Panc1 (cell line): ENCODE results near the gene SYCN. TPM values are rescaled to one million over a fixed set of nuclear protein-coding genes. Genes with fewer than 3 reads are reported as not detected.

Experiments used
- ATAC-seq: fragments of 200-7000 bp; cut with Tn5 transposase; 2 replicates; pipeline ENCODE4 v1.9.1; 2020; ENCODE audit warnings: mild to moderate bottlenecking, moderate library complexity
- BruUV-seq: library from RNA; stranded (reverse); fragments of 400-500 nt; replicated peaks from 2 replicates; lab custom pipeline; 2021; lab: Mats Ljungman, UMichigan
- CTCF ChIA-PET: fragments of 300-600 bp; sonication (Branson Sonifier 250); formaldehyde crosslinking; loops from one replicate; lab custom pipeline; 2022; ENCODE audit warnings: antibody characterized with exemption; lab: Charles Lee
- POLR2A ChIA-PET: fragments of 300-600 bp; sonication (Branson Sonifier 250); formaldehyde crosslinking; loops from one replicate; lab custom pipeline; 2022; ENCODE audit warnings: antibody characterized with exemption; lab: Charles Lee
- DNase-seq: peaks from one replicate; pipeline ENCODE4 v3.0.0-alpha.2; 2010; ENCODE audit warnings: low read depth, low spot score
- H3K27ac ChIP-seq: 2 replicates; pipeline ENCODE4 v1.5.1; 2011; ENCODE audit warnings: mild to moderate bottlenecking, low read length, inconsistent platforms
- H3K27me3 ChIP-seq: fragments of 200-500 bp; sonication (Bioruptor generic); 2 replicates; pipeline ENCODE4 v1.6.0; 2014; ENCODE audit warnings: low read length, inconsistent platforms; ENCODE audit not compliant: control insufficient read depth, insufficient read depth
- H3K36me3 ChIP-seq: fragments of 200-500 bp; sonication (Bioruptor generic); 2 replicates; pipeline ENCODE4 v1.5.1; 2014; ENCODE audit warnings: inconsistent platforms, mild to moderate bottlenecking, low read length, moderate library complexity; ENCODE audit not compliant: control insufficient read depth, insufficient read depth
- H3K4me1 ChIP-seq: 2 replicates; pipeline ENCODE4 v1.5.1; 2011; ENCODE audit warnings: inconsistent platforms, mild to moderate bottlenecking, low read length, moderate library complexity; ENCODE audit not compliant: control insufficient read depth, insufficient read depth
- H3K4me3 ChIP-seq, 2 experiments: 2 replicates each; pipeline ENCODE4 v1.5.1; 2011 to 2012; ENCODE audit warnings: low read depth in 2 of 2, low read length in 2 of 2, mild to moderate bottlenecking in 2 of 2, inconsistent platforms in 1 of 2, moderate library complexity in 1 of 2
- H3K9me3 ChIP-seq: fragments of 200-500 bp; sonication (Bioruptor generic); 2 replicates; pipeline ENCODE4 v1.5.1; 2014; ENCODE audit warnings: low read depth, mild to moderate bottlenecking, inconsistent platforms, low read length, moderate library complexity; ENCODE audit not compliant: control insufficient read depth, insufficient read depth
- POLR2AphosphoS5 ChIP-seq: IDR thresholded peaks from 2 replicates; pipeline ENCODE4 v1.6.1; 2012; ENCODE audit warnings: mild to moderate bottlenecking, low read depth, low read length, moderate library complexity
- SIN3A ChIP-seq: IDR thresholded peaks from 2 replicates; pipeline ENCODE4 v1.6.1; 2012; ENCODE audit warnings: low read depth, mild to moderate bottlenecking, low read length, moderate library complexity, borderline replicate concordance; ENCODE audit not compliant: insufficient read depth
- TCF7L2 ChIP-seq: IDR thresholded peaks from 2 replicates; pipeline ENCODE4 v1.6.1; 2011; ENCODE audit warnings: mild to moderate bottlenecking, low read depth, low read length, inconsistent platforms
- in situ Hi-C: cut with HindIII; loops from 2 replicates; pipeline ENCODE4 v1.10.0; 2016; ENCODE audit warnings: low sequenced_read_pairs, low pct_unique_long_range_greater_than_20kb
- intact Hi-C: fragments of 100-400 bp; cut with micrococcal nuclease; formaldehyde crosslinking; loops from one replicate; pipeline ENCODE4 v1.10.0; 2022; ENCODE audit not compliant: unreplicated experiment
- total RNA-seq: library from RNA; stranded (reverse); gene quantifications from one replicate; pipeline ENCODE4 v1.2.1, GENCODE V29; 2021; ENCODE audit not compliant: unreplicated experiment
- TF ChIP-seq, protein P1 (sequence below), 2 experiments: IDR thresholded peaks; 2 replicates each; pipeline ENCODE4 v1.6.1; 2011 to 2012; ENCODE audit warnings: low read depth in 2 of 2, control low read depth in 1 of 2, low read length in 1 of 2, mild to moderate bottlenecking in 1 of 2, moderate library complexity in 1 of 2; ENCODE audit not compliant: insufficient read depth in 1 of 2
- TF ChIP-seq, protein P2 (sequence below): fragments of 450-650 bp; IDR thresholded peaks from 2 replicates; pipeline ENCODE4 v1.5.1; 2017; ENCODE audit warnings: mild to moderate bottlenecking

Gene SYCN
- total RNA-seq, 1 experiment from 2014 or later = 0.33 TPM

DNA sequence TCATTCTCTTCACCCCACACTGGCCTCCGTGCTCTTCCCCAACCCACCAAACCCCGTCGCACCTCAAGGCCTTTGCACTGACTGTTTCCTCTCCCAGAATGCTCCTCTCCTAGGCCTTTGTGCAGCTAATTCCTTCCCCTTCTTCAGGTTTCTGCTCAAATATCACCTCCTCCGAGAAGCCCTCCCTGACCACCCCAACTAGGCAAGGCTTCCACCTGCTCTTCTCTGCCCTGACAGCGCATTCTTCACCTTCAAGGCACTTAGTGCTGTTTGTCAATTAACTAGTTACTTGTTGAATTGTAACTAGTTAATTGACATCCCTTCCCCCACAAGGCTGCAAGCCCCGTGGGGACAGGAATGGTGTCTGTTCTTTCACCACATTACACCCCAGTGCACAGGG is 15.1 kb downstream of the SYCN start:
- intact Hi-C loops (loop anchor here (1.0 to 10.0 kb wide), 3 partner anchors 137 to 610 kb away; no protein-coding TSS in a partner anchor), in situ Hi-C loops (no loop called here)

DNA sequence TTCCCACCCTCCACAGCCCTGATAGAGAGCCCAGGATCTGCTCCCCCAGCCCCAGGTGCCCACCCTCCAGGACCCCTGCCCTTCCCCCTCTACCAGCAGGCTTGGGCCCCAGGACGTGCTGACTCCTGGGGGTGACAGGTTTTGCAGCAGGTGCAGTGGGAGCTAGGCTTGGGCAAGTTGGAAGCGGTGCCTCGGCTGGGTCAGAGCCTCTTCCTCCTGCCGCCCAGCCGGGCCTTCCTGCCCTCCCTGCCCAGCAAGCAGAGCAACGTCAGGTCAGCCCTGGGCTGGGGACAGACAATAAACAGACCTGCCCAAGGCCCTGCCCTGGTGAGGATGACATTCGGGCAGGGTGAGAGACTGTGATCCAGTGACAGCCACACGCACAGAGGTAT is 16.5 kb downstream of the SYCN start:
- no peaks in the 10 kb centered on the region for H3K9me3 ChIP-seq
- in situ Hi-C loops (no loop called here), intact Hi-C loops (loop anchor here (1.0 to 10.0 kb wide), 3 partner anchors 65 to 223 kb away; no protein-coding TSS in a partner anchor)
- H3K4me1 ChIP-seq = no peaks in the 10 kb centered on the region; the same call in 1 of the 2 replicates
- TF ChIP-seq, protein P1, sequence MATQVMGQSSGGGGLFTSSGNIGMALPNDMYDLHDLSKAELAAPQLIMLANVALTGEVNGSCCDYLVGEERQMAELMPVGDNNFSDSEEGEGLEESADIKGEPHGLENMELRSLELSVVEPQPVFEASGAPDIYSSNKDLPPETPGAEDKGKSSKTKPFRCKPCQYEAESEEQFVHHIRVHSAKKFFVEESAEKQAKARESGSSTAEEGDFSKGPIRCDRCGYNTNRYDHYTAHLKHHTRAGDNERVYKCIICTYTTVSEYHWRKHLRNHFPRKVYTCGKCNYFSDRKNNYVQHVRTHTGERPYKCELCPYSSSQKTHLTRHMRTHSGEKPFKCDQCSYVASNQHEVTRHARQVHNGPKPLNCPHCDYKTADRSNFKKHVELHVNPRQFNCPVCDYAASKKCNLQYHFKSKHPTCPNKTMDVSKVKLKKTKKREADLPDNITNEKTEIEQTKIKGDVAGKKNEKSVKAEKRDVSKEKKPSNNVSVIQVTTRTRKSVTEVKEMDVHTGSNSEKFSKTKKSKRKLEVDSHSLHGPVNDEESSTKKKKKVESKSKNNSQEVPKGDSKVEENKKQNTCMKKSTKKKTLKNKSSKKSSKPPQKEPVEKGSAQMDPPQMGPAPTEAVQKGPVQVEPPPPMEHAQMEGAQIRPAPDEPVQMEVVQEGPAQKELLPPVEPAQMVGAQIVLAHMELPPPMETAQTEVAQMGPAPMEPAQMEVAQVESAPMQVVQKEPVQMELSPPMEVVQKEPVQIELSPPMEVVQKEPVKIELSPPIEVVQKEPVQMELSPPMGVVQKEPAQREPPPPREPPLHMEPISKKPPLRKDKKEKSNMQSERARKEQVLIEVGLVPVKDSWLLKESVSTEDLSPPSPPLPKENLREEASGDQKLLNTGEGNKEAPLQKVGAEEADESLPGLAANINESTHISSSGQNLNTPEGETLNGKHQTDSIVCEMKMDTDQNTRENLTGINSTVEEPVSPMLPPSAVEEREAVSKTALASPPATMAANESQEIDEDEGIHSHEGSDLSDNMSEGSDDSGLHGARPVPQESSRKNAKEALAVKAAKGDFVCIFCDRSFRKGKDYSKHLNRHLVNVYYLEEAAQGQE (IDR thresholded peaks at IDR 0.05; ENCODE audit: insufficient read depth in 1 of 2, low read depth in 2 of 2, low read length in 1 of 2) = no peak
- no peak for TF ChIP-seq TCF7L2
- no peaks in the 10 kb centered on the region for H3K36me3 ChIP-seq
- no peak overlapping the region for H3K4me3 ChIP-seq
- CTCF ChIA-PET = interaction anchor here (0.9 to 1.1 kb wide), 2 partner anchors 65 to 79 kb away, joined by 3 to 4 read pairs; no protein-coding TSS in a partner anchor
- ATAC-seq (peak; percentile 40), DNase-seq (no peak)
- H3K27me3 ChIP-seq = no peaks in the 10 kb centered on the region
- BruUV-seq = no TSS peak
- POLR2A ChIA-PET = interaction anchor here (0.5 to 1.1 kb wide), 2 partner anchors 12 to 43 kb away, joined by 4 to 7 read pairs; no protein-coding TSS in a partner anchor
- H3K27ac ChIP-seq = no peak overlapping the region

More for the DNA sequence above, 15.1 kb downstream of the SYCN start:
- DNase-seq = no peak
- POLR2A ChIA-PET = interaction anchor here (0.6 kb wide), 1 partner anchor 602 kb away, joined by 4 read pairs; no protein-coding TSS in a partner anchor
- Histone ChIP-seq H3K9me3 (no peaks in the 10 kb centered on the region), H3K36me3 (no peaks in the 10 kb centered on the region), H3K4me1 (peaks cover 3% of the 10 kb centered on the region), H3K27ac (no peak overlapping the region), H3K4me3 (no peak overlapping the region), H3K27me3 (no peaks in the 10 kb centered on the region)
- TF ChIP-seq POLR2AphosphoS5 (no peak), TCF7L2 (no peak), SIN3A (no peak)
- TF ChIP-seq, protein P1 (IDR thresholded peaks at IDR 0.05; ENCODE audit: insufficient read depth in 1 of 2, low read depth in 2 of 2, low read length in 1 of 2) = no peak
- TF ChIP-seq, protein P2, sequence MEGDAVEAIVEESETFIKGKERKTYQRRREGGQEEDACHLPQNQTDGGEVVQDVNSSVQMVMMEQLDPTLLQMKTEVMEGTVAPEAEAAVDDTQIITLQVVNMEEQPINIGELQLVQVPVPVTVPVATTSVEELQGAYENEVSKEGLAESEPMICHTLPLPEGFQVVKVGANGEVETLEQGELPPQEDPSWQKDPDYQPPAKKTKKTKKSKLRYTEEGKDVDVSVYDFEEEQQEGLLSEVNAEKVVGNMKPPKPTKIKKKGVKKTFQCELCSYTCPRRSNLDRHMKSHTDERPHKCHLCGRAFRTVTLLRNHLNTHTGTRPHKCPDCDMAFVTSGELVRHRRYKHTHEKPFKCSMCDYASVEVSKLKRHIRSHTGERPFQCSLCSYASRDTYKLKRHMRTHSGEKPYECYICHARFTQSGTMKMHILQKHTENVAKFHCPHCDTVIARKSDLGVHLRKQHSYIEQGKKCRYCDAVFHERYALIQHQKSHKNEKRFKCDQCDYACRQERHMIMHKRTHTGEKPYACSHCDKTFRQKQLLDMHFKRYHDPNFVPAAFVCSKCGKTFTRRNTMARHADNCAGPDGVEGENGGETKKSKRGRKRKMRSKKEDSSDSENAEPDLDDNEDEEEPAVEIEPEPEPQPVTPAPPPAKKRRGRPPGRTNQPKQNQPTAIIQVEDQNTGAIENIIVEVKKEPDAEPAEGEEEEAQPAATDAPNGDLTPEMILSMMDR = no peak
- no TSS peak for BruUV-seq
- no peak for ATAC-seq
- CTCF ChIA-PET = interaction anchor here (0.5 to 1.2 kb wide), 4 partner anchors 9 to 395 kb away, joined by 3 to 5 read pairs (median 4); no protein-coding TSS in a partner anchor
